ENCODE measurements around the gene STXBP3. TPM values are rescaled to one million over a fixed set of nuclear protein-coding genes. Genes with fewer than 3 reads are reported as not detected.

STXBP3 gene
- total and polyA plus RNA-seq, 2 of the 8 experiments (the other 6 are each of a cell fraction or from before 2014, with no cell fraction given): 6.0 to 38.5 TPM

DNA sequence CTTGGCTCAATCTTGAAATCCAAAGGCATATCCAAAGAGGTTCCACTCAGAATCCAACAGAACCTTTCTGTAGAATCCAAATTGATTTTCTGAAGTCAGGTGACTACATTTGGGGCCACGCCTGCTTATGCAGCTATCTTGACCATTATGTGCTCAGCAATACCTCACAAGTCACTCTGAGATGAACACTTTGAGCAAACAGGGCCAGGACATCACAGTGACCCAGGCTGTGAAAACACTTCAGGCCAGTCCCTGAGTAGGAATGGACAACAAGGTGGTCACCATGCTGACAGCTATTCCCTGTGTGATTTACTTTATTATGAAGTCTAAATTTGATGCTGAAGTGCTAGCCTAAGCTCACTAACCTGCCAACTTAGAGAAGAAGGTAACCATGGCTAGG is 110.5 kb downstream of the STXBP3 start, which contains the start of gene AKNAD1 (continued):
- TF ChIP-seq RFX5 (IDR thresholded peaks at IDR 0.05; ENCODE audit: borderline replicate concordance, low read depth, low read length): no peak
- no peak for TF ChIP-seq BACH1 (IDR thresholded peaks at IDR 0.05; ENCODE audit: low read length)
- no peak for TF ChIP-seq SRF (IDR thresholded peaks at IDR 0.05; ENCODE audit: low read depth, low read length)
